ENCODE results near the gene ITGA1. TPM values are rescaled to one million over a fixed set of nuclear protein-coding genes. Genes with fewer than 3 reads are reported as not detected.

ITGA1 gene
- total and polyA plus RNA-seq, 2 of the 13 experiments (the other 11 are each of a cell fraction or from before 2014, with no cell fraction given): 23.1 to 28.6 TPM

GRCh38 chr5:52783226-52783959, 4.3 kb upstream of the ITGA1 start:
- H2AFZ ChIP-seq (ENCODE audit: low read length): no peak overlapping the region
- no peaks in the 10 kb centered on the region for H4K20me1 ChIP-seq (ENCODE audit: insufficient read depth, low read length)
- H3K79me2 ChIP-seq (ENCODE audit: insufficient read depth, low read length): no peaks in the 10 kb centered on the region
- BruUV-seq (replicated peaks): no TSS peak
- no peak overlapping the region for H3K27ac ChIP-seq (ENCODE audit: extremely low read length, insufficient read depth, low read length)
- in situ Hi-C loops (cut with HindIII; ENCODE audit: extremely low pct_ligation_motif_present, low pct_unique_long_range_greater_than_20kb) (no loop called here), intact Hi-C loops (cut with micrococcal nuclease; ENCODE audit: unreplicated experiment) (no loop called here)
- FAIRE-seq (no peak), DNase-seq (ENCODE audit: low spot score) (no peak), ATAC-seq (no peak)
- no peaks in the 10 kb centered on the region for H3K9me3 ChIP-seq (ENCODE audit: low read length)
- ChIA-PET CTCF (ENCODE audit: low intra/inter-chr PET ratio, low total read pairs) (no interaction called here), POLR2A (no interaction called here)
- no peaks in the 10 kb centered on the region for H3K27me3 ChIP-seq (ENCODE audit: control insufficient read depth in 1 of 2, insufficient read depth in 2 of 2, low read length in 2 of 2)
- no peak overlapping the region for H3K4me3 ChIP-seq (replicated peaks in 1 of 3; ENCODE audit: insufficient read depth in 1 of 3, low read depth in 2 of 3, low read length in 3 of 3)
- H3K4me2 ChIP-seq (ENCODE audit: low read depth, low read length): no peak overlapping the region
- peaks cover 13% of the 10 kb centered on the region for H3K4me1 ChIP-seq (ENCODE audit: insufficient read depth, low read length)
- no peak overlapping the region for H3K9ac ChIP-seq (ENCODE audit: insufficient read depth, low read depth, low read length)
- 48% methylated on average over 2 of the region's 2 CpGs for WGBS (ENCODE audit: low lambda C conversion rate)
- no peaks in the 10 kb centered on the region for H3K36me3 ChIP-seq (replicated peaks in 1 of 2; ENCODE audit: control insufficient read depth in 1 of 2, insufficient read depth in 2 of 2, low read length in 2 of 2)
- TF ChIP-seq CBFB (CRISPR knock-in tag; IDR thresholded peaks at IDR 0.05) (no peak), CEBPB (IDR thresholded peaks at IDR 0.05; ENCODE audit: borderline replicate concordance, low read depth, low read length) (peak; percentile 59), AGO1 (IDR thresholded peaks at IDR 0.05; ENCODE audit: low read depth, low read length, poor library complexity, severe bottlenecking) (no peak)

- no peaks in the 10 kb centered on the region for H3K36me3 ChIP-seq (replicated peaks in 1 of 2; ENCODE audit: control insufficient read depth in 1 of 2, insufficient read depth in 2 of 2, low read length in 2 of 2)
- ChIA-PET CTCF (ENCODE audit: low intra/inter-chr PET ratio, low total read pairs) (no interaction called here), POLR2A (no interaction called here)
- H3K9ac ChIP-seq (ENCODE audit: insufficient read depth, low read depth, low read length): no peak overlapping the region
- H2AFZ ChIP-seq (ENCODE audit: low read length): no peak overlapping the region
- in situ Hi-C loops (cut with HindIII; ENCODE audit: extremely low pct_ligation_motif_present, low pct_unique_long_range_greater_than_20kb): loop anchor here (5.0 kb wide), 1 partner anchor 77 kb away; no protein-coding TSS in a partner anchor
- WGBS (ENCODE audit: low lambda C conversion rate): 35% methylated on average over 6 of the region's 6 CpGs
- FAIRE-seq (no peak), ATAC-seq (no peak), DNase-seq (ENCODE audit: low spot score) (no peak)
- H4K20me1 ChIP-seq (ENCODE audit: insufficient read depth, low read length): no peaks in the 10 kb centered on the region
- BruUV-seq (replicated peaks): no TSS peak
- H3K4me2 ChIP-seq (ENCODE audit: low read depth, low read length): no peak overlapping the region
- no peak overlapping the region for H3K27ac ChIP-seq (ENCODE audit: extremely low read length, insufficient read depth, low read length)
- TF ChIP-seq ZNF552 (CRISPR knock-in tag; IDR thresholded peaks at IDR 0.05; ENCODE audit: borderline replicate concordance) (no peak), FOXA3 (CRISPR knock-in tag; IDR thresholded peaks at IDR 0.05) (0 out of 2 replicates have a peak, but pooled peaks have one; percentile 13)
- H3K4me1 ChIP-seq (ENCODE audit: insufficient read depth, low read length): peaks cover 17% of the 10 kb centered on the region
- H3K9me3 ChIP-seq (ENCODE audit: low read length): no peaks in the 10 kb centered on the region
- peaks cover 11% of the 10 kb centered on the region for H3K79me2 ChIP-seq (ENCODE audit: insufficient read depth, low read length)
- H3K4me3 ChIP-seq (replicated peaks in 1 of 3; ENCODE audit: insufficient read depth in 1 of 3, low read depth in 2 of 3, low read length in 3 of 3): no peak overlapping the region
- H3K27me3 ChIP-seq (ENCODE audit: control insufficient read depth in 1 of 2, insufficient read depth in 2 of 2, low read length in 2 of 2): no peaks in the 10 kb centered on the region; a peak in 1 of 5 replicates
- intact Hi-C loops (cut with micrococcal nuclease; ENCODE audit: unreplicated experiment): loop anchor here (5.0 kb wide), 2 partner anchors 83 to 313 kb away; no protein-coding TSS in a partner anchor
Measured at GRCh38 chr5:52784737-52785136, 3.0 kb upstream of the ITGA1 start.

All from HepG2 (cell line).